AG04449 (cell line): Measurements from ENCODE around the gene PTK6.

Experiments
- CTCF ChIA-PET: fragments of 350-600 bp; formaldehyde crosslinking; extraction: SDS; loops from one replicate; lab custom pipeline; 2021; ENCODE audit warnings: antibody characterized with exemption; lab: Yijun Ruan, JAX
- POLR2A ChIA-PET: fragments of 400-600, 350-600 bp; formaldehyde crosslinking; extraction: SDS; loops from one replicate; lab custom pipeline; 2020; ENCODE audit warnings: antibody characterized with exemption, inconsistent platforms; lab: Yijun Ruan, JAX
- DNase-seq: peaks from one replicate; pipeline ENCODE4 v3.0.0-alpha.2; 2010; ENCODE audit warnings: low read depth, low spot score
- H3K4me3 ChIP-seq: 2 replicates; pipeline ENCODE4 v1.5.1; 2011; ENCODE audit warnings: low read depth, mild to moderate bottlenecking, control low read depth, low read length
- TF ChIP-seq, protein P1 (sequence below): IDR thresholded peaks from one replicate; pipeline ENCODE4 v1.5.1; 2011; ENCODE audit warnings: mild to moderate bottlenecking, moderate library complexity, low read length, control low read depth, inconsistent platforms; ENCODE audit not compliant: insufficient read depth; ENCODE audit errors: missing control alignments

Gene PTK6

DNA sequence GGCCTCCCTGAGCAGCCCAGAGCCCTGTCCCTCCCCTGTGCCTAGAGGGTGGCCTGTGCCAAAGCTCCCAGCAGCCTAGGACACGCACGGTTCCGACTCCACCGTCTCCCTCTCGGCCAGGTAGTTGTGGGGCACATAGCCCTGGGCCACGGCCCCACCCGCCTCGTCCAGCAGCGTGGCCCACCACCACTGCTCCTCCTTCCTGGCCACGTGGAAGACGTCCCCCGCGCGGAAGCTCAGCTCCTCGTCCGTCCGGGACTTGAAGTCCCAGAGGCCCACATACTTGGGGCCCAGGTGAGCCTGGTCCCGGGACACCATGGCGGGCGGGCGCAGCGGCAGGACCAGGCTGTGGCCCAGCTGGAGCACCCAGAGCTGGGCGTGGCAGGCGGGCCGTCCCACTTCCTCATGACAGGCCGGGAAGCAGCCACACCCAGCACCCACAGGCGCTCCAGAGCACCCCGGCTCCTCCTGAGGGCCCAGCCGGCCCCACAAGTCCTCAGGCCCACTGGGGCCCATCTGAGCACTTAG lies at the start of gene PTK6:
Gene PTK6, minus strand, starts transcription at position 380 of the 528 bp plus-strand sequence. Its CDS starts 62 bp downstream, at position 318.
- ChIA-PET CTCF (interaction anchor here (0.7 to 6.1 kb wide), 33 partner anchors 7 to 584 kb away, joined by 3 to 73 read pairs (median 5); partner anchors contain the start of genes ARFRP1, GMEB2, PRPF6 and RTEL1), POLR2A (interaction anchor here (0.5 to 1.6 kb wide), 2 partner anchors 16 to 93 kb away, joined by 3 to 7 read pairs; partner anchors contain the start of gene PPDPF)
- TF ChIP-seq, protein P1, sequence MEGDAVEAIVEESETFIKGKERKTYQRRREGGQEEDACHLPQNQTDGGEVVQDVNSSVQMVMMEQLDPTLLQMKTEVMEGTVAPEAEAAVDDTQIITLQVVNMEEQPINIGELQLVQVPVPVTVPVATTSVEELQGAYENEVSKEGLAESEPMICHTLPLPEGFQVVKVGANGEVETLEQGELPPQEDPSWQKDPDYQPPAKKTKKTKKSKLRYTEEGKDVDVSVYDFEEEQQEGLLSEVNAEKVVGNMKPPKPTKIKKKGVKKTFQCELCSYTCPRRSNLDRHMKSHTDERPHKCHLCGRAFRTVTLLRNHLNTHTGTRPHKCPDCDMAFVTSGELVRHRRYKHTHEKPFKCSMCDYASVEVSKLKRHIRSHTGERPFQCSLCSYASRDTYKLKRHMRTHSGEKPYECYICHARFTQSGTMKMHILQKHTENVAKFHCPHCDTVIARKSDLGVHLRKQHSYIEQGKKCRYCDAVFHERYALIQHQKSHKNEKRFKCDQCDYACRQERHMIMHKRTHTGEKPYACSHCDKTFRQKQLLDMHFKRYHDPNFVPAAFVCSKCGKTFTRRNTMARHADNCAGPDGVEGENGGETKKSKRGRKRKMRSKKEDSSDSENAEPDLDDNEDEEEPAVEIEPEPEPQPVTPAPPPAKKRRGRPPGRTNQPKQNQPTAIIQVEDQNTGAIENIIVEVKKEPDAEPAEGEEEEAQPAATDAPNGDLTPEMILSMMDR = no peak
- DNase-seq = no peak
- peak within 1 kb of the TSS; percentile 44 for H3K4me3 ChIP-seq

DNA sequence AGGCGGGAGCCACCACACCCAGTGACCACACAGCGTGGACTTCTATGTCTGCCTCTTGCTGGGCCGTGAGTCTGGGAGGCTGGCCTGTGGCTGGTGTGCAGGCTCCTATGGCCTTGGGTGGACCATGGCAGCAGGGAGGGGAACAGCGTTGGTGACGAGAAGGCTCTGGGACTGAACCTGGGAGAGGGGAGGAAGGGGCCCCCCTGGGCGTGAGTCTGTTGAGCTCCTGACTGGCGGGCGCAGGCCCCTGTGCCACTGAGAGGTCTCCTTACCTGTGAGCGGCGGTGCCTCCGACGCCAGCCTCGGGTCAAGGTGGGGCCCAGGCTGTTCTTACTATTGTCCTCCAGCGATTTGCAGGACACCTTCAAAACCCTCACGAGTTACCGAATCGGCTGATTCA lies 49.6 kb upstream of the PTK6 start:
- TF ChIP-seq, protein P1 = no peak
- ChIA-PET CTCF (interaction anchor here (0.7 kb wide), 1 partner anchor 19 kb away, joined by 3 read pairs; no protein-coding TSS in a partner anchor), POLR2A (no interaction called here)
- H3K4me3 ChIP-seq = no peak overlapping the region
- DNase-seq = no peak

DNA sequence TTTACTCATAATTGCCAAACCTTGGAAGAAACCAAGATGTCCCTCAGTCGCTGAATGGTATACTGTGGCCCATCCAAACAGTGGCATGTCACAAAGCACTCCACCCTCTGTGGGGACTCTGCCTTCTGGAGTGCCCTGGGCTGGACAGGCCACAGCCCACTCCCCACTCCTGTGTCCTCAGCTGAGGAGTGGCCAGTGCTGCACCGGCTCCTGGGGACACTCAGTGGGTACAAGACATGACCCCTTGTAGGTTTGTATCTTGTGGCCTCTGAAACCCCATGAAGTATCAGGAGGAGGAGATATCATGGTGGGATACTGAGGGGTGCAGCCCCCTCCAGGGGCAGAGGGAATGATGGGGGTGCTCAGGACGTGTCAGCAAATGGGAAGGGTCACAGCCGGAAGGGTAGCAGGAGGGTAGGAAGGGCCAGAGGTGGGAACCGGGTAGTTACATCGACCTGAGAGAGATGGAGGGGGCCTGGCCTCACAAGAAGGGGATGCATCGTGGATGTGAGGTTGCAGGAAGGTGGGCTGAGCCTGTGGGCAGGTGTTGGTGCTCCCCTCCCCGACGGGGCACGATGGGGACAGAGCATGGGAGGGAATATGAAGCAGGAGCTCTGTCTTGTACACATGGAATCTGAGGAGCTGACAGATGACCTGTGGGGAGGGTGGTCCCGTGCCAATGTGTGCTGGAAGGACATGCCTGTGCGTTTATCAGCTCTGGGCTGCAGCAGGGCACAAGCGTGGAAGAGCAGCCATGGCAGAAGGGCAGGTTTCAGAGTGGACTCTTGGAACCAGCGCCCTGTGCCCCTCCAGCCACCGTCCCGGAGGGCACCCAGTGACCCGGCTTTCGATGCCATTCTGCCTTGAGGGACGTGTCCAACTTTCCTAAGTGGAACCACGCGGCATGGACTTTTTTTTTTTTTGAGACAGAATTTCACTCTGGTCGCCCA lies 48.7 kb upstream of the PTK6 start:
- ChIA-PET POLR2A (no interaction called here), CTCF (interaction anchor here (0.7 to 1.4 kb wide), 2 partner anchors 12 to 18 kb away, joined by 3 to 4 read pairs; partner anchors contain the start of gene HELZ2)
- no peak overlapping the region for H3K4me3 ChIP-seq
- DNase-seq = no peak
- TF ChIP-seq, protein P1 = no peak

DNA sequence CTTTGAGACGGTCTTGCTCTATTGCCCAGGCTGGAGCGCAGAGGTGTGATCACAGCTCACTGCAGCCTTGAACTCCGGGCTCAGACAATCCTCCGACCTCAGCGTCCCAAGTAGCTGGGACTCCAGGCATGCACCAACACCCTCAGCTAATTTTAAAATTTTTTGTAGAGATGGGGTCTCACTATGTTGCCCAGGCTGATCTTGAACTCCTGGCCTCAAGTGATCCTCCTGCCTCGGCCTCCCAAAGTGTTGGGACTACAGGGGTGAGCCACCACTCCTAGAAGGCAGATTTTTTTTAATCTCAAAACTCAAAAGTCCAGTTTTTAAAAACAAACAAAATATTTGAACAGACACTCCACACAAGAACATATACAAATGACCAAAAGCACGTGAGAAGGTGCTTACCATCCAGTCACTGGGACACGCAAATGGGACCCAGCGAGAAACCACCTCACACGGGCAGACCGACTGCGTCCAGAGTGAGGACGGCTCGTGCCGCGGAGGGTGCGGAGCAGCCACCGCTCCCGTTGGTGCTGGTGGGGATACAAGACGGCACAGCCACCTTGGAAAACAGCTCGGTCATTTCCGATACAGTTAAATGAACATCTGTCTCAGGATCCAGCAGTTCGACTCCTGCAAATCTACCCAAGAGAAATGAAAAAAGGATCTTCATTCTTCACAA lies 45.3 kb upstream of the PTK6 start:
- TF ChIP-seq, protein P1 = no peak
- ChIA-PET CTCF (interaction anchor here (0.7 to 0.8 kb wide), 2 partner anchors 391 to 398 kb away, joined by 3 to 5 read pairs; partner anchors contain the start of gene PRPF6), POLR2A (no interaction called here)
- no peak overlapping the region for H3K4me3 ChIP-seq
- no peak for DNase-seq

DNA sequence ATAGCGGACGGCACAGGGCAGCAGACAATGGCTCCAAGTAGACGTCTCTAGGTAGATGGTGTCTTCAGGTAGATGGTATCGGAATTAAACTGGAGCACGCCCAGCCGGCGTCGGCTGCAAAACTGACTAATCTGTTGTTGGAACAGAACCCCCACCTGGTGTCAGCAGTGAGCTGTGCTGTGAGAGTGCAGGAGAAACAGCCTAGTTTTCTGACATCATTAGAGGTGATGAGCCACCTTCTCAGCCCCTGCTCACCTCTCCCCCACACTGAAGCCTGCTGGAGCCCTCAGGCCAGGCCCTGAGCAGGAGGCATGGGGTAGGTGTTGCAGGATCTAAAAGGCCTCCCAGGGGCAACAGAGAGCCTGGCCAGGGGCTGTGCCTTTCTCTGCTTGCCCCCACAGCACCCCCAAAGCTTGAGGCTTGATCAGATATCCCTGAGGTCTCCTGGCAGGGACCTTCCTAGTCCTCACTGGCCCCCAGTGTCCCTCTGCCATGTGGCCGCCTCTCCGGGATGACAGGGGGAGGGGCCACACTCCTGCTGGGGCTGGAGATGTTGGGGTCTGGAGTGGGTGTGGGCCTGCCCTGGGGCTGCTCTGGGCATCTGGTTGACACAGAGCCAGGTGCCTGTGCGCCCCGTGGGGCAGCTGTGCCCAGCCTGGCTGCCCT lies 43.8 kb upstream of the PTK6 start:
- CTCF ChIA-PET = interaction anchor here (0.8 to 0.9 kb wide), 2 partner anchors 43 to 101 kb away, joined by 3 read pairs; no protein-coding TSS in a partner anchor
- TF ChIP-seq, protein P1 = peak; percentile 51
- DNase-seq = no peak
- POLR2A ChIA-PET = no interaction called here
- no peak overlapping the region for H3K4me3 ChIP-seq
